SH-SY5Y (cell line): ENCODE measurements around the gene CAMTA1.

ENCODE experiments used
- GATA2 ChIP-seq: IDR thresholded peaks from 2 replicates; pipeline ENCODE4 v1.6.1; 2011; ENCODE audit warnings: mild to moderate bottlenecking, low read depth, low read length
- GATA3 ChIP-seq: IDR thresholded peaks from 2 replicates; pipeline ENCODE4 v1.6.1; 2011; ENCODE audit warnings: low read depth, mild to moderate bottlenecking, low read length, moderate library complexity

DNA sequence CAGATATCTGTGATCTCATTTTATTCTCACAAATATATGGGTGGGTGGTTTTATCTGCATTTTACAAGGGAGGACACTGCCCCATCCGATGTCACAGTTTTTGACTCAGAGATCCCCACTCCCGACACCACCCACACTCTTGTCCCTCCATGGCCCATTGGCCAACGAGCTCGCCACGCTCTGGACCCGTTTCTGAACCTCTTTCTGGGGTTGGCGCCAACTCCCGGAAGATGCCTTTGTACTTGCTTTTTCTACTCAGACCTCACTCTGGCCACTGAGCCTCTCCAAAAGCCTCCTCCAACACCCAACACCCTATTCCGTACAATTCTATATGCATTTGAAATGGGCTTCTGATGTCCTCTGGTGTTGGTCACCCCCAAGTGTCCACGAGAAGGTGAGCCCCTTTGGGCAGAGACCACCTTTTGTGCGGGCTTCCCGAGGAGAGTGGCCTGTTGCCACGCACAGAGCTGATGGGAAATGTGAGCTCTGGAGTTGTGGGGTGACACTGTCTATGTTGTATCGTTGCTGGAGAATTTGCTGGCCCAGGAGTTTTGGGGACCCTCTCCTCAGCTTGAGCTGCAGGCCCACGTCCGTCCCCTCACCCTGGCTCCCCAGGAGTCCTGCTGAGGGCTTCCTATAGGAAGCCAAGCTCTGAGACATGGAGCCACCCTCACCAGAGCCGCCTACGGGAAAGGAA lies 618.9 kb downstream of the CAMTA1 start:
- no peak for TF ChIP-seq GATA2
- no peak for TF ChIP-seq GATA3
